Right renal cortex interstitium (tissue), 3 donors: Measurements from ENCODE around the gene JAML. TPM values are rescaled to one million over a fixed set of nuclear protein-coding genes. Genes with fewer than 3 reads are reported as not detected.

Experiments used
- DNase-seq, 3 donors: peaks; one replicate each; pipeline ENCODE4 v3.0.0-alpha.2; 2013; ENCODE audit warnings: low read depth in 3 of 3, low spot score in 2 of 3
- polyA plus RNA-seq, 3 donors: library from polyadenylated mRNA; unstranded; fragments of 120-200 nt; gene quantifications; one replicate each; pipeline ENCODE4 v1.2.1, GENCODE V29; 2013; ENCODE audit not compliant: insufficient read length in 3 of 3

The JAML gene
- polyA plus RNA-seq = 1 to 10 TPM; 1.9 to 2.4 (median 2.3) TPM

- no peak for DNase-seq
These were observed at the start of gene JAML for GRCh38 chr11:118224511-118225188. JAML (minus strand) TSS chr11:118225011; CDS start chr11:118214866, 10,145 bp downstream.

DNA sequence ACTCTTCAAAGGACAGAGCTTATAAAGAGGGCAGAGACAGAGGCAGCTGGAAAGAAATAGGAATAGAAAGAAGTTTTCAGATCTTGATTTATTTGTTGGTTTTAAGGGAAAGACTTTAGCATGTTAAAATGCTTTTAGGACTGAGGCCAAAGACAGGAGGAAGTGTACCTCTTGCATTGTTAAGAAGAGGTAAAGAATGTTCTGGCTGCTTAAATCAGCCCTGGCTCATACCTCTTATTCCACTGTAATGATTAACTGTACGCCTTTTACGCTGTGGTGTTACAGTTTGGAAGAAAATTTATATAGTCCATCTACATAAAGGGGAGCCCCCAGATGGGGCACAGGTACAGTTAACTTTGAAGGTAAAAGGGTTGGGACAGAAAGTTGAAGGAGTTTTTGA lies 49.4 kb upstream of the JAML start:
- DNase-seq = no peak

DNA sequence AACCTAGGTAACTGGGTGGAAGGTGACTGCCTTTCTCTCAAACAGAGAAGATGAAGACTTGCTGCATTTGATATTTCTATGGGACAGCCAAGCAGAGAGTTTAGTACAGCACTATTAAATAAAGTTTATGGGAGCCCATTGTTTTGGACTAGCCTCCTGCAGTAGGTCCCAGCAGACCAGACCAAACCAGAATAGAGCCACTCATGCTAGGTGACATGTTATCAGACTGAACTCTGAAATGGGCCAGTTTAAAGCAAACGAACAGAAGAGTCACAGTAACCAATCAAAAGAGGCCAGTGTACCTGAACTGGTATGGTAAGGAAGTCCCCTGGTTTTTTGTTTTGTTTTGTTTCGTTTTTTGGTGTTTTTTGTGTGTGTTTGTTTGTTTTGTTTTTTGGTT lies 47.2 kb upstream of the JAML start:
- DNase-seq = no peak

DNA sequence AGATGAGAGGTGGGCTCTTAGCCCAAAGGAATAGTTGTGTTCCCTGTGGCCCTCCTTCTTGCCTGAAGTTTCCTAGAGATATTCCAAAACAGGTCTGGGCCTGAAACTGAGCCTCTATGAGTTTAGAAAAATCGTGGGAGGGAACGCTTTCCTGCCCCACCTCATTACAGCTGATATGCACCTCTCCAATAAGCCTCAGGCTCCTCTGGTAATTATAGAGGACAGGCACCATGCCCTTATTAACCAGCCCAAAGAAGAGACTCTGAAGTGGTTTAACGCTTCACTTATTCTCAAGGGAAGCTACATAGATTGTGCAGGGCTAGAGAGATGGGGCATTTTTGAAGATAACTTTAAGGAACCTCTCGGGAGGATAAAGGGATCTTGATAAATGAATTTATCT lies 42.7 kb upstream of the JAML start:
- DNase-seq = no peak

DNA sequence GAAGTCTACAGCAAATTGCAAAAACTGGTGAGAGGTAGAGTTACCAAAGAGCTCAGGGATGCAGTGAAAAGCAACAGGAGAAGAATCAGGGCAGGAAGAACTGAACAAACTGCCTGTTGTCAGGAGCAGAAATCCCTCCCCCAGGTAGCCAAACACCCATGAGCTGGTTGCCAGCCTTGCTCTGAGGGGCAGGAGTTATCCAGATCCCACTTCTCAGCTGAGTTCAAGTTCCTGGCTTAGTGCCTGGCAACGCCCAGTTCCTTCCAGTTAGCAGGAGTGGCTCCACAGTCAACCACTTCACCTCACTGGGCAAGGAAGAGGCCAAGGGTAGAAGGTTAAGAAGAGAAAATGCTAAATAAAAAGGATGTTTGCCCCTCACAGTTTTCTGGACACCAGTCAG lies 41.1 kb upstream of the JAML start:
- DNase-seq = no peak

DNA sequence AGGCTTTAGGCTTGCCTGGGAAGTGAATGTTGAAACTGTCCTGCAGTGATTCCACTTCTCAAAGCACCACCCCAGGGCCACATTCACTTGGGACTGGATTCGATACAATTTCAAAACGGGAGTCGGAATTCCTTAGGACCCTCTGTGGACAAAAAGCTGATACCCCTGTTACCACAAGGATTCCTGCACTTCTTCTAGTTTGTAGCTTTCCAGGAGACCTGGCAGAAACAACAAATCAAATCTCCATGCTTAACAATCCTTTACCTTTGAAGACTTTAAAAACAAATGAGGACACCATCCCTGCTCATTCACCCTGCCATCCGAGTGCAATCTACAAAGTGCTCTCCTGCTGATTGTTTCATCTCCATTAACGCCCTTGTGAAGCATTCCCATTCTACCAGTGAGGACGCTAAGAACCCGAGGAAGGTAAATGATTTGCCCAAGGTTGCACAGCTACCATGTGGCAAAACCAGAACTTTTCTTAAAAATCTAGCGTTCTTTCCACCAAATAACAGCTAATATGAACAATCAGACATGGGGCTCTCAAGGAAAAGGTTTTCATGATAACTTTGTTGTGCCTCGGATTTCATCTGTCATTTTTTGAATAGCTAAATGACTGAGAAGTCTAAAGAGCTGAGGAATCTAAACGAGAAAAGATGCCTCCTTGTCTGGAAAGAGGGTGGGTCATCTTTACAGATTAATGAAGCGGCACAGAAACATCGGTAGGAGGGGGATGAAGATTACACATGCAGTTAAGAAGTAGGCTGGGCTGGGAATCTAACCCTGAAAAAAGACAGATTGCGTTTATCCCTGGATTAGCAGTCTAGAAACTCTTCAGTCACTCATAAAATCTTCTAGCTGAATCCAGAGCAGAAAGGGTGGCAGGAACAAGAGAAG lies 40.0 kb upstream of the JAML start:
- no peak for DNase-seq

DNA sequence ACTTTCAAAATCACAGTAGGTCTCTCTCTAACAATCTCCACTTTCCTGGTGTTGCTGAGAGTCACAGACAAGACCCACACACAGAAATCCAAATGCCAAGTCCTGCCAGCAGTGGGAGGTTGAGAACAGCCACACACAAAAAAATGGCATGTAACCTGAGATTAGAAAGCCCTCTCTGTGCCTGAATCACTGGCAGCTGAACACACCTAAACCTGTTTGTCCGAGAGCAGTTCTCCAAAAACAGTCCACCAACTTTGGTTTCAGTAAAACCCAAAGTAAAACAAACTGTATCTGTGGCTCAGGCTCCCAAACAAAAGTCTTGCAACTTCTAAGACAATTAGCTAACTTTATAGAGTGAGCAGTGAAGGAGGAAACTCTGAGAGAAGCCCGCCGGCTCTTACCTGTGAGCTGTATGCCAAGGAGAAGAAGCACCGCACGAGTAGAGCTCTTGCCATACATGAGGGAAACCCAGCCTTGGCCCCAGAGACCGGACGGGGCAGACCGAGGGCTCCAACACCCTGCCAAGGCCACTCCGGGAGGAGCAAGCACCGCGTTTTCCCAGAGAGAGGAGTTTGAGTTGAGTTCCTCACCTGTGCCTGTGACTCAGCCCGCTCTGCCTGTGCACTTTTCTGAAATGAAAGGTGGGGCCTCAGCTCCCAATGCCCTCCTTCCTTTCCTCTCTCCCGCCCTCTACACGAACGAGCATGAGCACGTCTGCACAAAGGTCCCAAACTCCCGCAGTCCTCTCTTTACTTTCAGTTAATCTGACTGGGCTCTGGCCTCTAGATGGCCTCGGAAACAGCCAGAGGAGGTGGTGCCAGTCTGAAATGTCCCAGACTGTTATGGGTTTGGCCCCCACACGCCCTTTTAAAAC lies 39.1 kb upstream of the JAML start, which contains the start of gene MPZL2:
Gene MPZL2, minus strand, starts transcription at position 603 of the 874 bp plus-strand sequence. Its CDS starts 144 bp downstream, at position 459.
- no peak for DNase-seq

GRCh38 chr11:118263112-118263511 lies 38.3 kb upstream of the JAML start:
- DNase-seq = no peak

- DNase-seq = no peak
These were observed 35.5 kb upstream of the JAML start for GRCh38 chr11:118260353-118260752.

GRCh38 chr11:118259138-118259537 lies 34.3 kb upstream of the JAML start:
- no peak for DNase-seq

DNA sequence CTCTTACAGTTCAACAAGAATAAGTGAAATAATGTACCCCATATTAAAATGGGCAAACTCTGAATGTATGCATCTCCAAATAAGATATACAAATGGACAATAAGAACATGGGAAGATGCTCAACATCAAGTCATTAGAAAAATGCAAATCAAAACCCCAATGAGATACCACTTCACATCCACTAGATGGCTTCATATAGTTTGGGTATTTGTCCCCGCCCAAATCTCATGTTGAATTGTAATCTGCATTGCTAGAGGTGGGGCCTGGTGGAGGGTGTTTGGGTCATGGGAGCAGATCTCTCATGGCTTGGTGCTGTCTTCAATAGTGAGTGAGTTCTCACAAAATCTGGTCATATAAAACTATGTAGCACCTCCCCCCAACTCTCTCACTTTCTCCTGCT lies 33.6 kb upstream of the JAML start:
- no peak for DNase-seq

- DNase-seq = no peak
These were observed 27.9 kb upstream of the JAML start for GRCh38 chr11:118252688-118253087.

DNA sequence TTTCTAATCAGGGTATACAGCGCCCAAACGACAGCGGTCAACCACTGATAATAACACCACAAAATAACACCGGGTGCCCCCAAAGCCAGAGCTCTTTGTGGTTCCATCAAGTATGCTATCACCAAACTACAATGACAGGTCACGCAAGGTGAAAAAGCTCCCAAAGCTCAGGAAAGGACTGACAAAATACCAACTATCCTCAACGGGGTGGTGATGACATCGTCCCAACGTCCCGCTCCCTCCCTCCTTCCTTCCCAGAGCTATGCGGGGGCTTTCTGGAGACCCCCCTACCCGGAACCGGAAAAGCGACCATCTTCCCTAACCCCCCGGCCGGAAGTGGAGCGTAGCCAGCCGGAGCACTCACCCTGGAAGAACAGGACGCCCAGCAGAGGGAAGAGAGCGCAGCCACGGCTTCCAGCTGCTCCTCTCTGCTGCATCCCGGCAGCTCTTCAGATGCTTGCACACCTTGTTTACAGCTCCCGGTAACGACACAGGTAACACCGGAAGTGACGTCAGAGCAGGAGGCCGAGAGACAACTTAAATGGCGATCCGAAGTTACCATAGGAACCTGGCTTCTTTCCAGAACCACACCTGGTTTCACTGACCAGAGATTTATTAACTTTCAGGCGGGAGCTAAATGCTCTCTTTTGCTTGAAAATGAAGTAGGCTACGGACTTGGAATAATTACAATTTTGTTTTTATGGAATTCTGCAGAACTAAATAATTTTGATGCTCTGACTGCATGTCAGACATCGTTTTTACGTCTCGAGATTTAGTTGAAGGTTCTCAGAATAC lies 27.2 kb upstream of the JAML start, which contains the start of gene MPZL3:
Gene MPZL3, minus strand, starts transcription at position 508 of the 795 bp plus-strand sequence. Its CDS starts 71 bp downstream, at position 437.
- peak; percentile 93 to 98 (median 94) for DNase-seq

- DNase-seq = no peak
These were observed 22.2 kb upstream of the JAML start for GRCh38 chr11:118247041-118247440.

GRCh38 chr11:118245936-118246562 lies 21.2 kb upstream of the JAML start:
- DNase-seq = no peak

GRCh38 chr11:118243993-118244762 lies 19.4 kb upstream of the JAML start:
- DNase-seq = no peak

GRCh38 chr11:118243161-118243560 lies 18.4 kb upstream of the JAML start:
- no peak for DNase-seq

DNA sequence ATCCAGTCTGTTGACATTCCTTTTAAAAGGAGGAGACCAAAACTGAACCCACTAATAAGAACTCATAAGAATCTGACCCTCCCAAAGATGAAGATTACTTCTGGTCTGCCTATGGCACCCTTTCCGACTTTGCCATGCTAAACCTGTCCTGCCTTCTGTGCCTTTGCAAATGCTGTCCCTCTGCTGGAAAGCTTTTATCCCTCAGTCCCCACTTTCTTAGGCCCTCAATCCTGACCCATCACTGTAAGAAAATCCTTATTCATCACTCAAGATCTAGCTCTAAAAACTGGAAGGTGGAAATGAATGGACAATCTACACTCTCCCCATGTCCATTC lies 16.9 kb upstream of the JAML start:
- no peak for DNase-seq
